C4-2B (cell line): ENCODE measurements around the gene WDR49.

Experiments used
- ZFX ChIP-seq: fragments of 450-650 bp; IDR thresholded peaks from 2 replicates; pipeline ENCODE4 v1.6.1; 2017
- TF ChIP-seq, protein P1 (sequence below): fragments of 450-650 bp; conservative IDR thresholded peaks from 2 replicates; pipeline ENCODE4 v1.5.1; 2017; ENCODE audit warnings: mild to moderate bottlenecking

GRCh38 chr3:167445491-167445890 is 208.3 kb downstream of the WDR49 start:
- TF ChIP-seq, protein P1, sequence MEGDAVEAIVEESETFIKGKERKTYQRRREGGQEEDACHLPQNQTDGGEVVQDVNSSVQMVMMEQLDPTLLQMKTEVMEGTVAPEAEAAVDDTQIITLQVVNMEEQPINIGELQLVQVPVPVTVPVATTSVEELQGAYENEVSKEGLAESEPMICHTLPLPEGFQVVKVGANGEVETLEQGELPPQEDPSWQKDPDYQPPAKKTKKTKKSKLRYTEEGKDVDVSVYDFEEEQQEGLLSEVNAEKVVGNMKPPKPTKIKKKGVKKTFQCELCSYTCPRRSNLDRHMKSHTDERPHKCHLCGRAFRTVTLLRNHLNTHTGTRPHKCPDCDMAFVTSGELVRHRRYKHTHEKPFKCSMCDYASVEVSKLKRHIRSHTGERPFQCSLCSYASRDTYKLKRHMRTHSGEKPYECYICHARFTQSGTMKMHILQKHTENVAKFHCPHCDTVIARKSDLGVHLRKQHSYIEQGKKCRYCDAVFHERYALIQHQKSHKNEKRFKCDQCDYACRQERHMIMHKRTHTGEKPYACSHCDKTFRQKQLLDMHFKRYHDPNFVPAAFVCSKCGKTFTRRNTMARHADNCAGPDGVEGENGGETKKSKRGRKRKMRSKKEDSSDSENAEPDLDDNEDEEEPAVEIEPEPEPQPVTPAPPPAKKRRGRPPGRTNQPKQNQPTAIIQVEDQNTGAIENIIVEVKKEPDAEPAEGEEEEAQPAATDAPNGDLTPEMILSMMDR = no peak
- no peak for TF ChIP-seq ZFX
